NOMO-1 treated with DMSO at 0.1 percent for 48 hours (cell line): ENCODE measurements around the gene XCL1.
A peak's percentile ranks its signal among the peaks of the same experiment; 100 is the strongest.
"Not testable (repeated sequence)": the region's sequence is repeated elsewhere in the genome, so short reads cannot be mapped to it uniquely, and the experiment has no call there.

ENCODE experiments used
- DNase-seq: peaks from one replicate; lab custom pipeline; 2025; ENCODE audit not compliant: unreplicated experiment; lab: John Stamatoyannopoulos, UW

The XCL1 gene, protein sequence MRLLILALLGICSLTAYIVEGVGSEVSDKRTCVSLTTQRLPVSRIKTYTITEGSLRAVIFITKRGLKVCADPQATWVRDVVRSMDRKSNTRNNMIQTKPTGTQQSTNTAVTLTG

DNA sequence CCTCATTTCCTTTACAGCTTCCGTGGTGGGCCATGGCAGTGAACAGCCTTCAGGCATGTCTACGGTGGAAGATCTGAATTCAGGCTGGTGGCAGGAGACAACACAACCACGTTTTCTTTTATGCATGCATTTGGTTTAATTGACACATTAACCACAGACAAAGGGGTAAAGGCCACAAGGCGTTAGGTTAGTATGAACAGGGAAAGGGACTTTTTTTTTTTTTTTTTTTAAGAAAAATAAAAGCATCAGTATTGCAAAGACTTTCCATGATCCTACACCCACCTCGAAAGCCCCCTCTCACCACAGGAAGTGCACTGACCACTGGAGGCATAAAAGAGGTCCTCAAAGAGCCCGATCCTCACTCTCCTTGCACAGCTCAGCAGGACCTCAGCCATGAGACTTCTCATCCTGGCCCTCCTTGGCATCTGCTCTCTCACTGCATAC is at the start of gene XCL1:
Gene XCL1 (plus strand): TSS at position 361 of the 444 bp plus-strand sequence. CDS start 33 bp downstream, at position 394.
- DNase-seq, result not testable (repeated sequence)

DNA sequence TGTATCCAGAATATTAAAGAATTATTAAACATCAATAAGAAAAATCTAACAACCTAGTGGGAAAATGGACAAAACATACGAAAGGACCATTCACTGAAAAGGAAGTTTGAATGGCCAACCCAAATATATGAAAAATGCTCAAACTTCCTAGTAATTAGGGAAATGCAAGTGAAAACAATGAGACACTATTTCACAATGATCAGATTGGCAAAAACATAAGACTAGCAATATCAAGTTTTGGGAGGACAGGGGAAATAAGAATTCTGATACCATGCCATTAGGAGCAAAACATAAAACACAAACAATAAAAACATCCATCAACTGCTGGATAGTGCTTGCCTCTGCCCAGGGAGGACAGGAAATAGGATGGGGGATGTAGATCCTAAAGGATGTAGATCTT is 46.9 kb upstream of the XCL1 start:
- DNase-seq, result peak; percentile 51

- DNase-seq, result no peak
These were observed 44.6 kb upstream of the XCL1 start for GRCh38 chr1:168531615-168532345.

- peak; percentile 91 for DNase-seq
These were observed 40.9 kb upstream of the XCL1 start for GRCh38 chr1:168535536-168535935.

- not testable (repeated sequence) for DNase-seq
These were observed 35.6 kb upstream of the XCL1 start for GRCh38 chr1:168540798-168541197.

DNA sequence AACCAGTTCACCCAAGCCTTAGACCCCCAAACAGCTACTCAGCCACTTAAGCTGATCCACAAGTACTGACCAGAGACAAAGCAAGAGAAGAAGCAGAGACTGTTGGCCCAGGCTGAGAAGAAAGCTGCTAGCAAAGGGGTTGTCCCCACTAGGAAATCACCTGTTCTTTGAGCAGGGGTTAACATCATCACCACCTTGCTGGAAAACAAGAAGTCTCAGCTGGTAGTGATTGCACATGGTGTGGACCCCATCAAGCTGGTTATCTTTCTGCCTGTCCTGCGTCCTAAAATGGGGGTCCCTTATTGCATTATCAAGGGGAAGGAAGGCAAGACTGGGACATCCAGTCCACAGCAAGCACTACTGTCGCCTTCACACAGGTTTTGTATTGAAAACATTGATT is 33.4 kb upstream of the XCL1 start:
- not testable (repeated sequence) for DNase-seq

DNA sequence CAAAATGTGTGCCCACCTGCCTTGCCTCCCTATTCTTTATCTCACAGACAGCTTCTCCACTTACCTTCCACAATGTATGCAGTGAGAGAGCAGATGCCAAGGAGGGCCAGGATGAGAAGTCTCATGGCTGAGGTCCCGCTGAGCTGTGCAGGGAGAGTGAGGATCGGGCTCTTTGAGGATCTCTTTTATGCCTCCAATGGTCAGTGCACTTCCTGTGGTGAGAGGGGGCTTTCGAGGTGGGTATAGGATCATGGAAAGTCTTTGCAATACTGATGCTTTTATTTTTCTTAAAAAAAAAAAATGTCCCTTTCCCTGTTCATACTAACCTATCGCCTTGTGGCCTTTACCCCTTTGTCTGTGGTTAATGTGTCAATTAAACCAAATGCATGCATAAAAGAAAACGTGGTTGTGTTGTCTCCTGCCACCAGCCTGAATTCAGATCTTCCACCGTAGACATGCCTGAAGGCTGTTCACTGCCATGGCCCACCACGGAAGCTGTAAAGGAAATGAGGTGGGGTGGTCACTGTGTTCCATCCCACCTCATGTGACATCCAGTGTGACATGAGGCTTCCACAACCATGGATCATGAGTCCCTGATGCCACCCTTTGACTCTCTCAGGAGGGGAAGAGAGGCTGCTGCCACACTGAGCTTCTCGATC is 32.4 kb upstream of the XCL1 start, which contains the start of gene XCL2:
Gene XCL2 (minus strand): TSS at position 158 of the 659 bp plus-strand sequence. CDS start 33 bp downstream, at position 125.
- not testable (repeated sequence) for DNase-seq

DNA sequence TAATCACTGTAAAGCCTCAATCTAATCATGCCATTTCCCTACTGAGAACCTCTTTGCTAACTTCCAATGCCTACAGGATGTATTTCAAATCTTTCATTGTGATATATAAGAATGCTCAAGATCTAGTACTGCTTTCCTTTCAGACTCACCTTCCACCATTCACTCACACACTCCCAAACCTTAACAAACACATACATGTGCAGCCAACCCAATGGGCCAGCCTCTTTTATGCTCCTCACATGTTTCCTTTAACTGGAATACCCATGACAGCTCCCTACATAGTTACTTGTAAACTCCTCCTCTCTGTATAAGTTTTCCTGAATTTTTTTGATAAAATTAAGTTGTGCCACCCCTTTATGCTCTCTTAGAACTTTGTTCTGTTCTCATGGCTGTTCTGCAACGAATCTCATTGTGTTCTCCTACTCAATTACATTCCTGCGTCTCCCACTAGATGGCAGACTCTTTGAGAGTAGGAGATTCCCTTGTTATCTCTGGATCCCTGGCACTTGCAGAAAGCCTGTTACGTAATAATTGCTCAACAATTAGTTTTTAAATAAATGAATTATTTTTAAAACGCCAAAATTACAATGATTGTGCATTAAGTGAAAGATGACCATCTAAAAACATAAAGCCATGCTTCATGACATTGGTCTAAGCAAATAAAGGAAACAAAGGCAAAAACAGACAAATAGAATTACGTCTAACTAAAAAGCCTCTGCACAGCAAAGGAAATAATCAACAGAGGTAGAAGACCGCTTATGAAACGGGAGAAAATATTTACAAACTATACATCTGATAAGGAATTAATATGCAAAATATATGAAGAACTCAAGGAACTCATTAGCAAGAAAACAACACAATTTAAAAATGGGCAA is 30.5 kb upstream of the XCL1 start:
- peak; percentile 18 for DNase-seq

GRCh38 chr1:168546553-168546895 is 29.9 kb upstream of the XCL1 start:
- not testable (repeated sequence) for DNase-seq

DNA sequence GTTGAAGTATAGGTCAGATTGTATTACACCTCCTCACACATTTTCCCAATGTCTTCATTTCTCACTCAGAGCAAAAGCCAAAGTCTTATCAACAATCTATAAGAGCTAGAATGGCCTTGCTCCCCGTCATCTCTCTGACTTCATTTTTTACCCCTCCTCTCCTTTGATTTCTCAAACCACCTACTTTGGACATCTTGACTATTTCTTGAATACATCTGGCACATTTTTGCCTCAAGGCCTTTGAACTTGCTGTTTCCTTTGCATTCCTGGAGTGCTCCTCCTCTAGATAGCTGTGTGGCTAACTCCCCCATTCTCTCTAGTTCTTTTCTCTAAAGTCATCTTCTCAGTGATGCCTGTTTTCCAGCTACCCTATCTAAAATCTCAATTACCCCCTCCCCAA is 25.4 kb upstream of the XCL1 start:
- no peak for DNase-seq

- no peak for DNase-seq
These were observed 24.7 kb upstream of the XCL1 start for GRCh38 chr1:168551688-168552087.

GRCh38 chr1:168552961-168553360 is 23.4 kb upstream of the XCL1 start:
- no peak for DNase-seq

DNA sequence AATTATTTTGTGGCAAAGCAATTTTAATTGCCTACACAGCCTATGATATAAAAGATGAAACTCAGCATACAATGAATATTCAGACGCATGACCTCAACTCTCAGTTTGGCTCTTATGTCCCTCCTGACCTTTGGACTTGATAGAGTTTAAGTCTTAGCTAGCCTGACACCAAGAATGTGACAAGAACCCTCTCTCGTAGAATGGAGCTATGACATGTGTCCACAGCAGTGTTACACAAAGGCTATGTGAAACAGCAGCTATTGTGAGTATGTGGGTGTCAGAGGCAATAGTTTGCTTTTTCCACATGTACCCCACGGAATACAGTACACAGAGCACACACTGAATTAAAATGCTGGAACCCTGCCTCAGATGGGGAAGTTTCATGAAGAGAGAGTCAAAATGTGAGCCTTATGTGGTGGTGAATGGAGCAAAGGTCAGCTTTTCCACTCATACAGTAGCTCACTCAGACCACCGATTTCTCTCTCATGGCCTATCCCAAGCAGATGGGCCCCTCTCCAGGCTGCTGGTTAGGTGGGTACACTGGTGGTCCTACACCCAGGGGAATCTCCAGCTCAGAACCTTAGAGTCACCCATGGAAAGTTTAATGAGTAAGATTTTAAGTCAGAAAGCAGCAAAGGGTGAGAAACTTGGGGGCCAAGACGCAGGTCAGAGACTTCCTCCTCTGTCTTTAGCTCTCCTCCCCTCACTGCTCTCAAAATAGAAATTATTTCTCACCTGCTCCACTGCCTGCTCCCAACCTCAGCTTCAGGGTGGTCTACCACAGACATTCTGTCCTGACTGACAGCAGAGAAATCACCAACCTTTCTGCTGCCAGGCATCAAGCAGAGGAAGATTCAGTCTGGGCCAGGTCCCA is 22.5 kb upstream of the XCL1 start:
- DNase-seq, result no peak

- peak; percentile 56 for DNase-seq
These were observed 21.6 kb upstream of the XCL1 start for GRCh38 chr1:168554603-168555483.

DNA sequence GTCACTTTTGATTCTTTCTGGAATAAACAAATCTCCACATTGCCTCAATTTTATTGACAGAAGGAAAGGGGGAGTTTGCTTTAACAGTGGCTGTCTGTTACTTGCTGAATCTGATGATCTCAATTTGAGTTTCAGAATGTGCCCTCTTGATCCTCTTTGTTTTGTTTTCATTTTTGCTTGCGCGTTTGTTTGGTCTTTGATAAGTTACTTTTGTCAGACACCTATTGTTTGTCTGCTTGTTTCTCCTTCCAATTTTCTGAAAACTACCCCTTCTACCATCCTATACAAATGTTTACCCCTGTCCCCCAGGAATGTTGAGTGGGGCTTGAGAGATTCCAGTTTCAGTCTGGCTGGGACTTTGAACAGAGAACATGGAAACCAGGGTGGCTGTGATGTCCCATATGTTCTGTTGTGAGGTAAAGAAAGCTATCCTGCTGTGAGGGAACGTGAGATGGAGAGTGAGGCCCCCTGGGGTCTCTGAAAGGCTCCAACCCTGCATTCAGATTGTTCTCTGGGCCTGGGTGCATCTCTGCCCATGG is 20.8 kb upstream of the XCL1 start:
- DNase-seq, result no peak

DNA sequence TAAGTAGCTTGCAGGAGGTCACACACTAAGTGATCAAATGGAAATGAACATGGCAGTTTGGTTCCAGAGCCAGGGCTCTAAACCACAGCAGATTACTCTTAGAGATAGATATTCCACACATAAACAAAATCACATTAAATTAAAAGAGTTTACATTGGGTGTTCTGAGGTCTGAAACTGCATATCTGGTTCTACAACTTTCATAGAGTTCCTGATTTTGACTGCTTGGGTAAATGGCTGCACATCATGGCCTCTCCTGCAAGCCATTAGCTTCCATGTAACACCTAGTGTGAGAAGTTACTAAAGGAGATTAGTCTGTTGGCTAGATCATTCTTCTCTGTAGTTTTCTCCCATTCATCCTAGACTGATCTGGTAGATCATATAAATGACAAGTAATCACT is 19.8 kb upstream of the XCL1 start:
- DNase-seq, result no peak

GRCh38 chr1:168560370-168560769 is 16.0 kb upstream of the XCL1 start:
- no peak for DNase-seq

DNA sequence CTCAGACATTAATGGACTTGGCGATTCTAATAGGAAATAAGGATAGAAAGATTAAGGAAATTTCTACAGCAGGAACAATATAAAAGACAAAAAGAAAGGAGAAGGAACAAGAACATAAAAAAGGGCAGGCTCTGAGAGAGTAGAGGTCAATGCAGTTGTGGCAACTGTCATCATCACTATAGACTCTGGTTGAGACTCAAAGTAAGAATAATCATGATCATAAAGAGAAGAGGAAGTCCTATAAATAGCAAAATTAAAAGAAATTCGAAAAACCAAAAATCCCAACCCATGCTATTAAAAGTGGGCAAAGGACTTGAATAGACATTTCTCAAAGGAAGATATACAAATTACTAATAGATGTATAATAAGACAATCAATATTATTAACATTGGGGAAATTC is 14.4 kb upstream of the XCL1 start:
- DNase-seq, result peak; percentile 75

- no peak for DNase-seq
These were observed 10.6 kb upstream of the XCL1 start for GRCh38 chr1:168565825-168566224.
